Activated CD8-positive, alpha-beta T cell treated with anti-CD3 and anti-CD28 coated beads for 36 hours (primary cell): ENCODE measurements around the gene ZNF689. TPM values are rescaled to one million over a fixed set of nuclear protein-coding genes. Genes with fewer than 3 reads are reported as not detected.

Experiments
- ATAC-seq: fragments of 200-7000 bp; cut with Tn5 transposase; one replicate; pipeline ENCODE4 v1.10.0; 2021; ENCODE audit warnings: mild to moderate bottlenecking, moderate library complexity
- CTCF ChIA-PET: fragments of 350-600 bp; sonication (Branson Sonifier 250); formaldehyde crosslinking; loops from one replicate; lab custom pipeline; 2021; ENCODE audit warnings: antibody characterized with exemption; lab: Charles Lee
- POLR2A ChIA-PET: fragments of 350-600 bp; sonication (Branson Sonifier 250); formaldehyde crosslinking; loops from one replicate; lab custom pipeline; 2021; ENCODE audit warnings: antibody characterized with exemption; lab: Charles Lee
- DNase-seq: peaks from one replicate; pipeline ENCODE4 v3.0.0-alpha.2; 2020
- H3K27ac Mint-ChIP-seq: one replicate; pipeline ENCODE4 v1.8.0; 2021; ENCODE audit warnings: mild to moderate bottlenecking, mixed read lengths
- H3K27me3 Mint-ChIP-seq: one replicate; pipeline ENCODE4 v1.8.0; 2021; ENCODE audit warnings: mixed read lengths
- H3K36me3 Mint-ChIP-seq: one replicate; pipeline ENCODE4 v1.8.0; 2021; ENCODE audit warnings: low read depth, mixed read lengths
- H3K4me1 Mint-ChIP-seq: one replicate; pipeline ENCODE4 v1.8.0; 2021; ENCODE audit warnings: low read depth, mixed read lengths
- H3K4me3 Mint-ChIP-seq: one replicate; pipeline ENCODE4 v1.8.0; 2021; ENCODE audit warnings: mild to moderate bottlenecking, moderate library complexity, mixed read lengths
- H3K9me3 Mint-ChIP-seq: one replicate; pipeline ENCODE4 v1.8.0; 2021; ENCODE audit warnings: mixed read lengths
- intact Hi-C: fragments of 100-400 bp; cut with micrococcal nuclease; formaldehyde crosslinking; loops from one replicate; pipeline ENCODE4 v1.10.0; 2022
- total RNA-seq, 2 experiments: library from RNA; stranded (reverse); gene quantifications; one replicate each; pipeline ENCODE4 v1.2.3, GENCODE V29; 2021
- TF ChIP-seq, protein P1 (sequence below): fragments of 200-600 bp; IDR thresholded peaks from one replicate; pipeline ENCODE4 v1.8.0; 2022; ENCODE audit warnings: antibody characterized with exemption, mild to moderate bottlenecking

The ZNF689 gene
- total RNA-seq, 2 experiments from 2014 or later = 9.8 to 11.3 TPM

DNA sequence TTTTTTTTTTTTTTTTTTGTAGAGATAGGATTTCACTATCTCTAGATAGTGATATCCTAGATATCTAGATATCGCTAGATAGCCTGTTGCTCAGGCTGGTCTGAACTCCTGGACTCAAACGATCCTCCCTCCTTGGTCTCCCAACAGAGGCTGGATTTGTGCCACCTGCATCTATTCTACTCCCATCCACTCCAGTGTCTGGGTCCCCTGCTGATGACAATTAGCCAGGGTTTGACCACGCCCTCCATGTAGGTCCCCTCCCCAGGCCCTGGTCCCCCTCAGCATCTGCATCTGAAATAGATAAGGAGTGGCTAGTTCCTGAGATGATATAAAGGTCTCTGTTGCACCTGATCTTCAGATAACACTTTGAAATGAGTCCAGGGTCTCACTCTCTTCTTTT lies 40.9 kb downstream of the ZNF689 start:
- TF ChIP-seq, protein P1, sequence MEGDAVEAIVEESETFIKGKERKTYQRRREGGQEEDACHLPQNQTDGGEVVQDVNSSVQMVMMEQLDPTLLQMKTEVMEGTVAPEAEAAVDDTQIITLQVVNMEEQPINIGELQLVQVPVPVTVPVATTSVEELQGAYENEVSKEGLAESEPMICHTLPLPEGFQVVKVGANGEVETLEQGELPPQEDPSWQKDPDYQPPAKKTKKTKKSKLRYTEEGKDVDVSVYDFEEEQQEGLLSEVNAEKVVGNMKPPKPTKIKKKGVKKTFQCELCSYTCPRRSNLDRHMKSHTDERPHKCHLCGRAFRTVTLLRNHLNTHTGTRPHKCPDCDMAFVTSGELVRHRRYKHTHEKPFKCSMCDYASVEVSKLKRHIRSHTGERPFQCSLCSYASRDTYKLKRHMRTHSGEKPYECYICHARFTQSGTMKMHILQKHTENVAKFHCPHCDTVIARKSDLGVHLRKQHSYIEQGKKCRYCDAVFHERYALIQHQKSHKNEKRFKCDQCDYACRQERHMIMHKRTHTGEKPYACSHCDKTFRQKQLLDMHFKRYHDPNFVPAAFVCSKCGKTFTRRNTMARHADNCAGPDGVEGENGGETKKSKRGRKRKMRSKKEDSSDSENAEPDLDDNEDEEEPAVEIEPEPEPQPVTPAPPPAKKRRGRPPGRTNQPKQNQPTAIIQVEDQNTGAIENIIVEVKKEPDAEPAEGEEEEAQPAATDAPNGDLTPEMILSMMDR = no peak
- ATAC-seq = no peak
- H3K27ac Mint-ChIP-seq = no peak overlapping the region
- H3K4me1 Mint-ChIP-seq = peaks cover 39% of the 10 kb centered on the region
- H3K36me3 Mint-ChIP-seq = peaks cover 3% of the 10 kb centered on the region
- no peaks in the 10 kb centered on the region for H3K9me3 Mint-ChIP-seq
- H3K4me3 Mint-ChIP-seq = no peak overlapping the region
- ChIA-PET POLR2A (interaction anchor here (1.2 to 4.0 kb wide), 3 partner anchors 11 to 95 kb away, joined by 3 to 35 read pairs (median 27); partner anchors contain the start of genes ZNF747 and ZNF764), CTCF (interaction anchor here (1.2 to 2.7 kb wide), 2 partner anchors 11 to 35 kb away, joined by 4 to 16 read pairs; partner anchors contain the start of genes ZNF747 and ZNF764)
- no peaks in the 10 kb centered on the region for H3K27me3 Mint-ChIP-seq
- intact Hi-C loops = no loop called here
- DNase-seq = no peak

DNA sequence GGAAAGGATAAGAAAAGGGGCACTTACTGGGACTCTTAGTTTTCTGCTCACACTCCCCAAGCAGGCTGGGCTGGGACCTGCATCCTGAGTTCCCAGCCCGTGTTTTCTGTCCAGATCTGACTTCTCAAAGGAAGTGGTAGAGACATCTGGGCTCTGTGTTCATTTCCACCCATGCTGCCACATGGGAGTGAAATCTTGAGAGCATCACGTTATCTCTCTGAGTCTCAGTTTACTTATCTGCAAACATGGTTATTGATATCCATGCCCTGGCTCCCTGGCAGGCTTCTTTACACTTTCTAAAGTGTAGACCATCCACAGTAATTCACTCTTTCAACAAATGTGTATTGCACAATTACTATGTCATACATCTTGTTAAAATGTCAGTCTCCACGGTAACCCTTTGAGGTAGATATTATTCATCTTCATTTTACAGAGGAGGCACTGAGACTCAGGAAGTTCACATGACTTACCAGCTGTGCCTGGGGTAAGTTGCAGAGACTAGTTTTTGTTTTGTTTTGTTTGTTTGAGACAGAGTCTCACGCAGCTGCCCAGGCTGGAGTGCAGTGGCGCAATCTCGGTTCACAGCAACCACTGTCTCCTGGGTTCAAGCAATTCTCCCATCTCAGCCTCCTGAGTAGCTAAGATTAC lies 42.1 kb downstream of the ZNF689 start:
- POLR2A ChIA-PET = interaction anchor here (1.1 to 4.0 kb wide), 6 partner anchors 9 to 94 kb away, joined by 3 to 35 read pairs (median 7); partner anchors contain the start of genes ZNF747, ZNF764 and ZNF785
- TF ChIP-seq, protein P1 = no peak
- Mint-ChIP-seq H3K9me3 (no peaks in the 10 kb centered on the region), H3K27me3 (no peaks in the 10 kb centered on the region), H3K27ac (peak overlapping the region; percentile 92), H3K4me3 (peak overlapping the region; percentile 64), H3K36me3 (peaks cover 3% of the 10 kb centered on the region), H3K4me1 (peaks cover 35% of the 10 kb centered on the region)
- CTCF ChIA-PET = interaction anchor here (0.8 to 2.7 kb wide), 4 partner anchors 10 to 61 kb away, joined by 3 to 16 read pairs (median 4); partner anchors contain the start of genes ZNF747 and ZNF764
- intact Hi-C loops = no loop called here
- ATAC-seq = peak; percentile 36
- DNase-seq = peak; percentile 72

DNA sequence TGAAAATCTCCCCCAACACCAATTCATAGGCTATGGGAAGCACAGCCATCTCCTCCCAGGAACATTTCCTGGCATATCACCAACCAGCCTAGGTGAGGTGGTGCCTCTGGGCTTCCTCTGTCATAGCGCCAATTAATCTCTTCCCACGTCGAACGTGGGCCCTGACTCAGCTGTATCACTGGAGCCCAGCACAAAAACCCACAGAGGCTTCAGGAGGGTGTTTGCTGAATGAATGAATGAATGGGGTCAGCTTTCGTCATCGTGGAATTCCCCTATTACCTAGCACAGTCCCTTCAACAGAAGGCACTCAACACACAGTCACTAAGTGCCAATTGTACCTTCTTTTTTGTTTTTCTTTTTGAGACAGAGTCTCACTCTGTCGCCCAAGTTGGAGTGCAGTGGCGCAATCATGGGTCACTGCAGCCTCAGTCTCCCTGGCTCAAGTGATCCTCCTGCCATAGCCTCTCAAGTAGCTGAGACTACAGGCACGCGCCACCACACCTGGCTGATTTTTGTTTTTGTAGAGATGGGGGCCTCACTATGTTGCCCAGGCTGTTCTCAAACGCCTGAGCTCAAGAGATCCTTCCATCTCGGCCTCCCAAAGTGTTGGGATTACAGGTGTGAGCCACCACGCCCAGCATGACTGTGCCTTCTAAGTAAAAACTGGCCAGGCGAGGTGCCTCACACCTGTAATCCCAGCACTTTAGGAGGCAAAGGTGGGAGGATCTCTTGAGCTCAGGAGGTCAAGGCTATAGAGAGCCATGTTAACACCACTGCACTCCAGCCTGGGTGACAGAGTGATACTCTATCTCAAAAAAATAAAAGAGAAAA lies 42.8 kb downstream of the ZNF689 start:
- ChIA-PET CTCF (interaction anchor here (0.8 to 2.7 kb wide), 5 partner anchors 10 to 62 kb away, joined by 3 to 16 read pairs (median 4); partner anchors contain the start of genes ZNF747 and ZNF764), POLR2A (interaction anchor here (0.9 to 4.0 kb wide), 6 partner anchors 9 to 32 kb away, joined by 3 to 35 read pairs (median 7); partner anchors contain the start of genes ZNF747, ZNF764 and ZNF785)
- H3K4me1 Mint-ChIP-seq = peaks cover 34% of the 10 kb centered on the region
- H3K4me3 Mint-ChIP-seq = peak overlapping the region; percentile 21
- DNase-seq (peak; percentile 77), ATAC-seq (peak; percentile 29)
- intact Hi-C loops = no loop called here
- H3K9me3 Mint-ChIP-seq = no peaks in the 10 kb centered on the region
- H3K27ac Mint-ChIP-seq = peak overlapping the region; percentile 92
- TF ChIP-seq, protein P1 = no peak
- peaks cover 3% of the 10 kb centered on the region for H3K36me3 Mint-ChIP-seq
- no peaks in the 10 kb centered on the region for H3K27me3 Mint-ChIP-seq

DNA sequence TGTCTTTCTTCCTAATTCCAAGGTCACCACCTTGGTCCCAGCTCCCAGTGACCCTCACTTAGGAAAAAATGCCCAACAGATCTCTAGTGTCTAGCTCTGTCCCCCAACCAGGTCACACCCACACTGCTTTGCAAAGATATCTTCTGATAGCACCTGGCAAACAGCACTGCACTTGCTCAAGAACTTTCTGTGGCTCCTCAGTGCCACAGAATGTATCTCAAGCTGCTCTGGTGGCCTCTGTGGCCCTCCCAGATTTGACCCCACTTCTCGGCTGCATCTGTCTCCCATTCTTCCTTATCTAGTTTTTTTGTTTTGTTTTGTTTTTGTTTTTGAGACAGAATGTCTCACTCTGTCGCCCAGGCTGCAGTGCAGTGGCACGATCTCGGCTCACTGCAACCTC lies 43.7 kb downstream of the ZNF689 start:
- intact Hi-C loops = no loop called here
- no peak for DNase-seq
- H3K27me3 Mint-ChIP-seq = no peaks in the 10 kb centered on the region
- POLR2A ChIA-PET = interaction anchor here (0.9 to 4.0 kb wide), 5 partner anchors 8 to 44 kb away, joined by 3 to 35 read pairs (median 4); partner anchors contain the start of genes ZNF689, ZNF747 and ZNF764
- H3K4me3 Mint-ChIP-seq = no peak overlapping the region
- TF ChIP-seq, protein P1 = no peak
- H3K9me3 Mint-ChIP-seq = no peaks in the 10 kb centered on the region
- H3K4me1 Mint-ChIP-seq = peaks cover 31% of the 10 kb centered on the region
- no peak overlapping the region for H3K27ac Mint-ChIP-seq
- CTCF ChIA-PET = interaction anchor here (1.0 to 2.6 kb wide), 4 partner anchors 31 to 137 kb away, joined by 4 to 11 read pairs (median 5); partner anchors contain the start of genes DCTPP1 and ZNF747
- ATAC-seq = no peak
- H3K36me3 Mint-ChIP-seq = peaks cover 2% of the 10 kb centered on the region
